ENCODE results near the gene GAL3ST2.

- TF ChIP-seq, protein P1, sequence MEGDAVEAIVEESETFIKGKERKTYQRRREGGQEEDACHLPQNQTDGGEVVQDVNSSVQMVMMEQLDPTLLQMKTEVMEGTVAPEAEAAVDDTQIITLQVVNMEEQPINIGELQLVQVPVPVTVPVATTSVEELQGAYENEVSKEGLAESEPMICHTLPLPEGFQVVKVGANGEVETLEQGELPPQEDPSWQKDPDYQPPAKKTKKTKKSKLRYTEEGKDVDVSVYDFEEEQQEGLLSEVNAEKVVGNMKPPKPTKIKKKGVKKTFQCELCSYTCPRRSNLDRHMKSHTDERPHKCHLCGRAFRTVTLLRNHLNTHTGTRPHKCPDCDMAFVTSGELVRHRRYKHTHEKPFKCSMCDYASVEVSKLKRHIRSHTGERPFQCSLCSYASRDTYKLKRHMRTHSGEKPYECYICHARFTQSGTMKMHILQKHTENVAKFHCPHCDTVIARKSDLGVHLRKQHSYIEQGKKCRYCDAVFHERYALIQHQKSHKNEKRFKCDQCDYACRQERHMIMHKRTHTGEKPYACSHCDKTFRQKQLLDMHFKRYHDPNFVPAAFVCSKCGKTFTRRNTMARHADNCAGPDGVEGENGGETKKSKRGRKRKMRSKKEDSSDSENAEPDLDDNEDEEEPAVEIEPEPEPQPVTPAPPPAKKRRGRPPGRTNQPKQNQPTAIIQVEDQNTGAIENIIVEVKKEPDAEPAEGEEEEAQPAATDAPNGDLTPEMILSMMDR (IDR thresholded peaks at IDR 0.05 in 4 of 5, conservative IDR thresholded peaks at IDR 0.05 in 1 of 5) = no peak
- TF ChIP-seq POLR2A (IDR thresholded peaks at IDR 0.05) = no peak
Measured at GRCh38 chr2:241850544-241851324, 74.1 kb downstream of the GAL3ST2 start.

Data from gastrocnemius medialis (tissue), 4 donors.